Astrocyte of the spinal cord (primary cell): ENCODE data around the gene PTGDS.

Source experiments
- DNase-seq: peaks from one replicate; pipeline ENCODE4 v3.0.0; 2011; ENCODE audit warnings: low read depth, low spot score
- H3K4me3 ChIP-seq: 2 replicates; pipeline ENCODE4 v1.5.1; 2011; ENCODE audit warnings: low read depth, mild to moderate bottlenecking, low read length, moderate library complexity
- CTCF ChIP-seq: IDR thresholded peaks from 2 replicates; pipeline ENCODE4 v1.5.1; 2012; ENCODE audit warnings: low read depth, mild to moderate bottlenecking, low read length, inconsistent platforms
- in situ Hi-C: cut with HindIII; loops from 2 replicates; pipeline ENCODE4 v1.10.0; 2017; ENCODE audit warnings: low sequenced_read_pairs

PTGDS gene

GRCh38 chr9:136936645-136937170, 40.6 kb upstream of the PTGDS start:
- TF ChIP-seq CTCF = no peak
- no peak for DNase-seq
- in situ Hi-C loops = loop anchor here (25.0 kb wide), 1 partner anchor 101 kb away; the partner anchor contains the start of genes ABCA2, FUT7 and NPDC1
- no peak overlapping the region for H3K4me3 ChIP-seq

GRCh38 chr9:136937186-136938001, 39.9 kb upstream of the PTGDS start:
- TF ChIP-seq CTCF = no peak

GRCh38 chr9:136939431-136939995, 37.8 kb upstream of the PTGDS start:
- in situ Hi-C loops = loop anchor here (25.0 kb wide), 1 partner anchor 98 kb away; the partner anchor contains the start of genes ABCA2, FUT7 and NPDC1
- H3K4me3 ChIP-seq = no peak overlapping the region
- TF ChIP-seq CTCF = no peak
- no peak for DNase-seq

More at GRCh38 chr9:136937186-136938001, 39.9 kb upstream of the PTGDS start:
- DNase-seq = no peak
- H3K4me3 ChIP-seq = no peak overlapping the region
- in situ Hi-C loops = loop anchor here (25.0 kb wide), 1 partner anchor 100 kb away; the partner anchor contains the start of genes ABCA2, FUT7 and NPDC1

GRCh38 chr9:136939996-136940525, 37.2 kb upstream of the PTGDS start:
- in situ Hi-C loops = loop anchor here (25.0 kb wide), 1 partner anchor 97 kb away; the partner anchor contains the start of genes ABCA2, FUT7 and NPDC1
- no peak for TF ChIP-seq CTCF
- no peak for DNase-seq
- no peak overlapping the region for H3K4me3 ChIP-seq

GRCh38 chr9:136940526-136941230, 36.6 kb upstream of the PTGDS start:
- in situ Hi-C loops = loop anchor here (25.0 kb wide), 1 partner anchor 97 kb away; the partner anchor contains the start of genes ABCA2, FUT7 and NPDC1
- H3K4me3 ChIP-seq = no peak overlapping the region
- no peak for TF ChIP-seq CTCF
- no peak for DNase-seq
